GM12891 (cell line): ENCODE data around the gene KRT71.

Experiments
- POLR2A ChIP-seq: IDR thresholded peaks from 2 replicates; pipeline ENCODE4 v1.6.1; 2011; ENCODE audit warnings: low read depth, low read length, control low read depth
- POLR2AphosphoS5 ChIP-seq: IDR thresholded peaks from 2 replicates; pipeline ENCODE4 v1.6.1; 2011; ENCODE audit warnings: low read depth, low read length, control low read depth
- TAF1 ChIP-seq: IDR thresholded peaks from 2 replicates; pipeline ENCODE4 v1.6.1; 2011; ENCODE audit warnings: low read depth, low read length, control low read depth

DNA sequence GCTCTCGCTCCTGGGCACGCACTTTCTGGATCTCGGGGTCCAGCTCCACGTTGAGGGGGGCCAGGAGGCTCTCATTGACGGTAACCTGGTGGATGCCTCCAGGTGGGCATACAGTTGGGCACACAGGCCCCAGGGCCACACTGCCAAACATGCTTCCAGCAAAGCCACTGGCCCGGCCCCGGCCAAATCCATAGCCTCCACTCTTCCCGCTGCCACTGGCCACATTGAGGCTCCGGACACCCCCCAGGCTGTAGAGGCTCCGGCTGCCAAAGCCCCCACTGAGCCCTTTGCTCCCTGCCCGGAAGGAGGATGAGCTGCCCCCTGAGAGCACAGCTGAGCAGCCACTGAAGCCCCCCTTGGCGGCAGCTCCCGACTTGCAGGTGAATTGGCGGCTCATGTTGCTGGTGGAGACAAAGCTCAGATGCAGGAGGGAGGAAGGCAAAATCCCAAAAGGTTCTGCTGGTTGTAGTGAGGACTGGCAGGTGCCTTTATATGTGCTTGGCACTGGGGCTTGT, at the start of gene KRT71:
- TF ChIP-seq POLR2AphosphoS5 (no peak), TAF1 (no peak), POLR2A (no peak)
